HG02885 (cell line): ENCODE results near the gene AACS.
"Not testable (repeated sequence)": the region's sequence is repeated elsewhere in the genome, so short reads cannot be mapped to it uniquely, and the experiment has no call there.

Source experiments
- ATAC-seq: cut with Tn5 transposase; IDR thresholded peaks from one replicate; pipeline ENCODE4 v1.9.1; 2021; ENCODE audit warnings: mild to moderate bottlenecking; ENCODE audit not compliant: unreplicated experiment, poor library complexity

Gene AACS

GRCh38 chr12:125089083-125089482, 23.8 kb downstream of the AACS start:
- no peak for ATAC-seq

GRCh38 chr12:125089626-125090025, 24.4 kb downstream of the AACS start:
- ATAC-seq, result no peak

DNA sequence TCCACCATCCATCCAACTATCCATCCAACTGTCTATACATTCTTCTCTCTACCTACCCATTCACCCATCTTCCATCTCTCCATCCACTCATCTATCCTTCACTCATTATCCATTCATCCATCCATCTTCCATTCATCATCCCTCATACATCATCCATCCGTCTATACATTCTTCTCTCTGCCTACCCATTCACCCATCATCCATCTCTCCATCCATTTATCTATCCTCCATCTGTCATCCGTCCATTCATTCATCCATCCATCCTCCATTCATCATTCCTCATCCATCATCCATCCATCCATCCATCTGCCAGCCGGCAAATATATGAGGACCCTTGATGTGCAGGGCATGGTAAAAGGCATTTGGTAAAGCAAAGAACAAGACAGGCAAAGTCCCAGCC, 25.2 kb downstream of the AACS start:
- ATAC-seq, result no peak

DNA sequence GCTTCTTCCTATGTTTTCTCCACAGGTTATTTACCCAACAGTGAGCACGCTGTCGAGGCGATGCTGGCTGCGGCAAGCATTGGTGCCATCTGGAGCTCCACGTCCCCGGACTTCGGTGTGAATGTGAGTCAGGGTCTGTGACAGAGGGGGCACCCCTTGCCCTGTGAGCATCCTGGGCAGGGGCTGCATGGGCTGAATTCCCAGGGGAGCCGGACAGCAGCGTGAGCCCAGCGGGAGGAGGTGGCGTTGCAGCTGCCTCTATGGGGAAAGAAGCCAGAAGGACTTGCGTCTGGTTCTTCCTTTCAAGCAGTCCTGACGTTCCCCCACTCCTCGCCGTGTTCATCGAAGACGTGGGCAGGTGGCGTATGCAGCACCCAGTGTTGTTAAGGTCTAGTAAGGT, 26.2 kb downstream of the AACS start:
- no peak for ATAC-seq

DNA sequence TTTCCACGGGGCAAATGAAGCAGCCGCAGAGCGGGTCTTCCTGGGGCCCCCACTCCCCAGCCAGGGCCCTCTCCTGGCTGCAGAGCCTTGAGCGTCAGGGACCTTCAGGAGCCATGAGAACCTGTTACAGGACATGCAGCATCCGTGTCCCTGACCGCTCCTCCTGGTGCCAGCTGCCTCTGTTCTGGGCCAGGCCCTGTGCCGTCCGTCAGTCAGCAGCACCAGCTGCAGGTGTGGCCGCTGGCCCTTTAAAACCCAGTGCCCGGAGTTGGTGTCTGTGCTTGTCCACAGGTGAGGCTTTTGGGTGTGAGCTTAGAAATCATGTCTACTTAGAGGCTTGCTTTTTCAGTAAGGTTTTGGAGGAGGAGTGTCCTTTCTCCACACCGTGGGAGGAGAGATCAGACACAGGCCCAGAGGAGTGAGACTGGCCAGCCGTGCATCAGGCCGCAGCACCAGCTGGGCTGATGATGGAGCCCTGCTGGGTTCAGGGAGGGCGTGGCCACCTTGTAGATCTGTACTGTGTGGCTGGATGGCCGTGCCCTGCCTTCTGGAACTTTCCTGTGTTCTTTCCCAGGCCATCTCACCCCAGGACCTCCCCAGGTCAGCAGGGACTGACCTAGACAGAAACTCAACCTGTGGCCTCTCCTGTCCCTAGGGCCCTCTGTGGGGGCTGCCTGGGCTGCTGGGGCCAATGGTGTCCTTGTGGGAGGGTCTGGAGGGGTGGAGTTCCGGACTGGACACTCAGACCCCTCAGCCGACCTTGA, 27.1 kb downstream of the AACS start:
- no peak for ATAC-seq

DNA sequence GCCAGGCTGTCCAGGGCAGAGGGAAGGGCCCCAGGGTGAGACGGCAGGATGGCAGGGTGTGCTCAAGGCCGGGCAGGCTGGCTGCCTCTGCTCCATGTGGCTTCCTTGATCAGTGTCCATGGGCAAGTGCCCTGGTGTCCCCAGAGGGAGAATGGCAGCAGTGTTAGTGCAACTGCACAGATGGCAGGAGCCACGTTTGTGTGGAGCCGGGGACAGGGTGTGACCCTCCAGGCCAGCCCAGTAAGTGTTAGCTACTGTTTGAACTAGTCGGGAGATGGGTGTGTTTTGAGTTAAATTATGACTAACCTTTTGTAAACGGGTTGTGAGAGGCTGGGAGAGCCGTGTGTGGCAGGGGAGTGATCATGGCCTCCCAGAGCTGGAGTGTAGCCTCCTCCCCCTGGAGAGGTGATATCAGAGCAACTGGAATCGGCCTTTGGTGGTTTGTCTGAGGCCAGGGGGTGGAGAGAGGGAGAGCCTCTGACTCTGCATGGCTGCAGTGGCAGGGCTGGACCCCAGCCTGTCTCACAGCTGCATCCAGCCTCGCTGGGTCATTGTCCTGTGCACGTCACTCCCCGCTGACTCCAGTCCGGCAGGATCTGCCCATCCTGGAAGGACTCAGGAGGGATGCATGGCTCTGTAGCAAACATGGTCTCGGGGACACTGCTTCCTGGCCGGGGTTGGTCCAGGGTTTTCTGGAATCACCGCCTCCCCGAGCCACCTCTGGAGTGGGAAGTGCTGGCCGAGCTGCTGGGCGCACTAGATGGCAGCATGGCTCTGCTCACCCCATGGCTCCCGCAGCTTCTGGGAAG, 27.8 kb downstream of the AACS start:
- ATAC-seq, result no peak

- ATAC-seq, result no peak
These were observed 28.6 kb downstream of the AACS start for GRCh38 chr12:125093681-125094330.

- ATAC-seq, result no peak
These were observed 31.7 kb downstream of the AACS start for GRCh38 chr12:125096894-125097293.

DNA sequence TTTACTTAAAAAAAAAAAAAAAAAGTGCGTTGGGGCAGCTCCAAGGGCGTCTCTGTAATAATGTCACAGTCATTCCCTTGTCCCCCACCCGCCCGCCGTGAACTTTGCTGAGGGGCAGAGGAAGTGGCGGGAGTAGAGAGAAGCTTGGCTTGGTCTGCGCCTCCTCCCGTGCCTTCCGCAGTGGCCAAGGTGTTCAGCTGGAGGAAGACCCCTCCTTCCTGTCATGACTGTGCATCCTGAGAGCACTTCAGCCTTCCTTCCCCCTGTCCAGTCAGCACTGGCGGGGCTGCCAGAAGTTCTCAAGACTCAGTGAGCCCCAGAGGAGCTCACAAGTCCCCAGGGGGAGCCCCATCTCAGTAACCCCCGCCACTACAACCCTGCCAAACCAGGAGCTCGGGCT, 32.2 kb downstream of the AACS start:
- no peak for ATAC-seq

DNA sequence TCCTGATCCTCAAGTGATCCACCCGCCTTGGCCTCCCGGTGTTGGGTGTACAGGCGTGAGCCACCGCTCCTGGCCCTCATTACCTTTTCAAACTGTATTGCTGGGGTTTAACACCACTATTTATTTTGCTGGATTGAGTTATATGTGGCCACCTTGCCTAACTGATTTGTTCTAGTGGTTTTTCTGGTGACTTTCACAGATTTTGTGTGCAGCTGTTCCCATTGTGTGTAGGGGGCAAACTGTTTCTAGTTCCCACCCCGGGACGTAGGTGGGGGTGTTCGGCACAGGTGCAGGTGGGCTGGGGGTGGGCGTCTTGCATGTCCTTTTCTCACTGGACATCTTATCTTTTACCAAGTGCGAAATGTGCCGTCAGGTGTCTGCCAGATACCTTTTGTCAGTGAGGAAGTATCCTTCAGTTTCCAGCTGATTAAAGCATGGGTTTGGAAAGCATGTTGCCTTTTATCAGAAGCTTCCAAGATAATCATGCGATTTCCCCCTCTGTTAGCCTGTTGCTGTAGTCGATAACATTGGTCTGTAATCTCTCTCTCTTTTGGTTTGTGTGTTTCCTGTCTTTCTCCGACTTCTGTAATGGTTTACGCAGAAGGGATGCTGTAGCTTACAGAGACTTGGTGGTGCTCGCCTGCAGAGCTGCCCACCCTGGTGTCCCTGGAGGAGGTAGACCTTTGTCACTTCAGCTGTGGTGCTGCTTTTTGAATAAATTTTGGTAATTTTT, 33.6 kb downstream of the AACS start:
- ATAC-seq, result no peak

DNA sequence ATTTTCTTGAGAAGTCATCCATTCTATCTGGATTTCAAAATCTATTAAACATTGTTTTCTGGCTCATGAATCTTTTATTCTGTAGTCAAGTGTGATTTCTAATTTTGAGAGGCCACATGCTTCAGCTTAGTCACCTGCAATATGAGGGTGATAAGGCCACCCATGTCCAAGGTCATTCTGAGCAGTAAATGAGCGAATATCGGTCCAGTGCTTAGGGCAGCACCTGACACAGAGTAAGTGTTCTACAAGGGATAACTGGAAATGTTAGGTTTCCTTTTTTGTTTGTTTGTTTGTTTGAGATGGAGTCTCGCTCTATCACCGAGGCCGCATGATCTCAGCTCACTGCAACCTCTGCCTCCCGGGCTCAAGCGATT, 34.2 kb downstream of the AACS start:
- ATAC-seq, result no peak

- ATAC-seq, result no peak
These were observed 35.6 kb downstream of the AACS start for GRCh38 chr12:125100551-125101434.

DNA sequence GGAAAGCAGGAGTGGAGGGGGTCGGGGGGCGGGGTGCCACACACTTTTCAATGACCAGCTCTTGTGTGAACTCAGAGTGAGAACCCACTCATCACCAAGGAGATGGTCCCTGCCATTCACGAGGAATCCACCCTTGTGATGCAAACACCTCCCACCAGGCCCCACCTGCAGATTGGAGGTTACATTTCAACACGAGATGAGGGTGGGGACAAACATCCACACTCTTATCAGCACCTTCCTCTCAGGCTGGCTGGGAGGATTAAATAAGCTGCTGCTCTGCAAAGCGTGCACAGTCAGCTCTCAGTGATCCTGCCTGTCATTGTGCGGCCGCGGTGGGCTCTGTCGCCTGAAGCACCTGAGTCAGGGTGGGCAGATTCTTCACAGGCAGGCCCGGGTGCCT, 39.7 kb downstream of the AACS start:
- no peak for ATAC-seq

- no peak for ATAC-seq
These were observed 40.4 kb downstream of the AACS start for GRCh38 chr12:125105600-125105999.

DNA sequence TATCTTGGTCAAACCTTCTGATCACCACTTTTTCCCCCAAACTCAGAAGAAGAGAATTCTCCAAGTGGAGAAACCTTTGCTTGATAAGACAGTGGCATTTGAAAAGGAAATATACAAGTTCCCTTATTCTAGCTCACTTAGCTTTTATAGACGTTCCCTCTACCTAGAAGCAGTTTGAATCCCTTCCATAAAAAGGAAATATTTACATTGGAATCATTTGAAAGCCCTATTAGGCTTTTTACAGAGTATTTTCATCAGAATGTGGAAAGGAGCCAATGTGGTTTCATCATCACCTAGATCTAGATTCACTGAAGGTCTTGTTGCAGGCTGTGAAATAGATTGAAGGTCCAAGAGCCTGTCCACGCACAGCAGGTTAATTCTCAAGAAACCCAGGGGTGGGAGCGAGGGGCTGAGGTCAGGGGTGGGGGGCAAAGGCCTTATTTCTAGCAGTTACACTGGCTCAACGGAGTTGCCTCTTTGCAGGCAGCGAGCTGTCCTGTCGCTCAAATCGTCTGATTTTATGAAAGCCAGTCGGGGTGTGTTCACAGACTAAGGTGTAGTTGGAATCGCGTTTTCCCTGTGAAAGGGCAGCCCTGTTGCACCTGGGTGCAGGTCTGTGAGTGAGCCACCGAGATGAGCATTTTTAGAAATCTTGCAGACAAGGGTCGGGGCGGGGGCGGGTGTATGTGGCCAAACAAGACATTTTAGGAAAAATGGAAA, 45.6 kb downstream of the AACS start:
- ATAC-seq, result no peak

- no peak for ATAC-seq
These were observed 46.2 kb downstream of the AACS start for GRCh38 chr12:125111403-125111802.

DNA sequence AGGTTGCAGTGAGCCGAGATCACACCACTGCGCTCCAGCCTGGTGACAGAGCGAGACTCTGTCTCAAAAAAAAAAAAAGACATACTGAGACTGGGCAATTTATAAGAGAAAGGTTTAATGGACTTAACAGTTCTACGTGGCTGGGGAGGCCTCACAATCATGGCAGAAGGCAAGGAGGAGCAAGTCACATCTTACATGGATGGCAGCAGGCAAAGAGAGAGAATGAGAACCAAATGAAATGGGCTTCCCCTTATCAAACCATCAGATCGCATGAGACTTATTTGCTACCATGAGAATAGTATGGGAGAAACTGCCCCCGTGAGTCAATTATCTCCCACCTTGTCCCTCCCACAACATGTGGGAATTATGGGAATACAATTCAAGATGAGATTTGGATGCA, 47.4 kb downstream of the AACS start:
- not testable (repeated sequence) for ATAC-seq

DNA sequence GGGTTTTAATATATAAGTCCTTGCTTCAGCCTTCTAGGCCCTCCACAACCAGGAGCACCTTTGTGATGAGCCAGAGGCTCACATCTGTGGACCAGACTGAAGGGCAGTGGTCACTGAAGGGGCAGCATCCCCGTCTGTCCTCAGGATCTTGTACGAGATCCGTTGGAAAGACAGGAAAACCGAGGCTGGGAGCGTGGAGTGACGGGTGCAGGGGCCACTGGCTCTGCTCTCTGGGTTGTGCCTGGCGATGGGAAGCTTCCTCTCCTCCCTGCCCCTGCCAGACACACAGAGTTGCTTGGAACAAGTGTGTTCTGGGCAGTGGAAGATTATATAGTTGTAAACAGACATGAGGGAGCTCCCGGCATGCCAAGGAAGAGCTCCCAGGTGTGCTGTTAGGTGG, 48.0 kb downstream of the AACS start:
- ATAC-seq, result no peak

- no peak for ATAC-seq
These were observed 48.6 kb downstream of the AACS start for GRCh38 chr12:125113789-125114188.
